Neural cell (in vitro differentiated cells): ENCODE data around the gene ORM2. TPM values are rescaled to one million over a fixed set of nuclear protein-coding genes. Genes with fewer than 3 reads are reported as not detected.

Experiments
- H2AFZ ChIP-seq: fragments of 200-600, 300-800 bp; sonication (generic), shearing (Covaris generic); 2 replicates; pipeline ENCODE4 v1.6.0; 2014; ENCODE audit warnings: low read depth, mild to moderate bottlenecking, antibody characterized with exemption, low read length, moderate library complexity
- H3F3A ChIP-seq: fragments of 200-600 bp; shearing (Covaris generic); 2 replicates; pipeline ENCODE4 v1.6.1; 2016; ENCODE audit warnings: mild to moderate bottlenecking, moderate library complexity, mixed read lengths, antibody characterized with exemption, low read length; ENCODE audit not compliant: insufficient read depth, poor library complexity, severe bottlenecking
- H3K27ac ChIP-seq: fragments of 200-600, 300-800 bp; sonication (generic), shearing (Covaris generic); 2 replicates; pipeline ENCODE4 v1.5.1; 2014; ENCODE audit warnings: mild to moderate bottlenecking, low read length, moderate library complexity
- H3K27me3 ChIP-seq: fragments of 300-800, 200-600 bp; sonication (generic), shearing (Covaris generic); 2 replicates; pipeline ENCODE4 v1.6.0; 2014; ENCODE audit warnings: mild to moderate bottlenecking, low read depth, low read length, moderate library complexity; ENCODE audit not compliant: insufficient read depth
- H3K36me3 ChIP-seq: fragments of 300-800, 200-600 bp; sonication (generic), shearing (Covaris generic); 2 replicates; pipeline ENCODE4 v1.5.1; 2014; ENCODE audit warnings: mild to moderate bottlenecking, antibody characterized with exemption, low read length, moderate library complexity; ENCODE audit not compliant: insufficient read depth
- H3K4me2 ChIP-seq: fragments of 300-800, 200-600 bp; sonication (generic), shearing (Covaris generic); 2 replicates; pipeline ENCODE4 v1.6.0; 2014; ENCODE audit warnings: mild to moderate bottlenecking, low read length
- H3K4me3 ChIP-seq: fragments of 300-800, 200-600 bp; sonication (generic), shearing (Covaris generic); 2 replicates; pipeline ENCODE4 v1.5.1; 2014; ENCODE audit warnings: mild to moderate bottlenecking, low read length, moderate library complexity
- H3K79me2 ChIP-seq: fragments of 200-600 bp; shearing (Covaris generic); replicated peaks from 2 replicates; pipeline ENCODE4 v1.6.0; 2014; ENCODE audit warnings: mild to moderate bottlenecking, low read length, moderate library complexity; ENCODE audit not compliant: insufficient read depth
- H3K9ac ChIP-seq: fragments of 300-800, 200-600 bp; sonication (generic), shearing (Covaris generic); 2 replicates; pipeline ENCODE4 v1.6.1; 2016; ENCODE audit warnings: mild to moderate bottlenecking, low read length, mixed read lengths
- H3K9me2 ChIP-seq: fragments of 200-600 bp; shearing (Covaris generic); 2 replicates; pipeline ENCODE4 v1.6.1; 2016; ENCODE audit warnings: mild to moderate bottlenecking, low read length, mixed read lengths; ENCODE audit not compliant: insufficient read depth
- H3K9me3 ChIP-seq: fragments of 200-600, 300-800 bp; sonication (generic), shearing (Covaris generic); 2 replicates; pipeline ENCODE4 v1.6.1; 2016; ENCODE audit warnings: mild to moderate bottlenecking, mixed run types, low read length, moderate library complexity, mixed read lengths
- H4K20me1 ChIP-seq: fragments of 200-600 bp; shearing (Covaris generic); 2 replicates; pipeline ENCODE4 v1.6.1; 2016; ENCODE audit warnings: mild to moderate bottlenecking, mixed run types; ENCODE audit not compliant: insufficient read depth
- EP300 ChIP-seq: fragments of 450-650 bp; conservative IDR thresholded peaks from 2 replicates; pipeline ENCODE4 v1.6.1; 2014; ENCODE audit warnings: antibody characterized with exemption, mild to moderate bottlenecking, moderate library complexity; ENCODE audit not compliant: poor library complexity, severe bottlenecking
- EZH2 ChIP-seq: fragments of 200-600, 300-800 bp; shearing (Covaris generic), sonication (generic); IDR thresholded peaks from 2 replicates; pipeline ENCODE4 v1.6.1; 2014; ENCODE audit warnings: antibody characterized with exemption, low read length, borderline replicate concordance, mild to moderate bottlenecking; ENCODE audit not compliant: insufficient read depth, poor library complexity, severe bottlenecking
- MXI1 ChIP-seq: fragments of 450-650 bp; conservative IDR thresholded peaks from 2 replicates; pipeline ENCODE4 v1.6.1; 2014; ENCODE audit warnings: antibody characterized with exemption, mild to moderate bottlenecking; ENCODE audit not compliant: poor library complexity, severe bottlenecking
- POLR2AphosphoS5 ChIP-seq: IDR thresholded peaks from 2 replicates; pipeline ENCODE4 v1.6.1; 2012
- RAD21 ChIP-seq: fragments of 450-650 bp; conservative IDR thresholded peaks from 2 replicates; pipeline ENCODE4 v1.6.1; 2014; ENCODE audit warnings: antibody characterized with exemption, mild to moderate bottlenecking, moderate library complexity
- REST ChIP-seq: IDR thresholded peaks from 2 replicates; pipeline ENCODE4 v1.6.1; 2012; ENCODE audit warnings: borderline replicate concordance
- SMC3 ChIP-seq: fragments of 450-650 bp; conservative IDR thresholded peaks from 2 replicates; pipeline ENCODE4 v1.6.1; 2014; ENCODE audit warnings: antibody characterized with exemption, mild to moderate bottlenecking, moderate library complexity; ENCODE audit not compliant: poor library complexity
- TAF1 ChIP-seq: IDR thresholded peaks from 2 replicates; pipeline ENCODE4 v1.6.1; 2012; ENCODE audit warnings: low read depth
- polyA plus RNA-seq: library from polyadenylated mRNA; depleted of rRNA; stranded (reverse); fragments of >200 nt; gene quantifications from 2 replicates; pipeline ENCODE4 v1.2.3, GENCODE V29; 2014
- TF ChIP-seq, protein P1 (sequence below): fragments of 450-650 bp; IDR thresholded peaks from 2 replicates; pipeline ENCODE4 v1.5.1; 2014; ENCODE audit warnings: antibody characterized with exemption, mild to moderate bottlenecking, moderate library complexity; ENCODE audit not compliant: poor library complexity, severe bottlenecking

The ORM2 gene
- polyA plus RNA-seq, 1 donor from 2014 or later: not detected

DNA sequence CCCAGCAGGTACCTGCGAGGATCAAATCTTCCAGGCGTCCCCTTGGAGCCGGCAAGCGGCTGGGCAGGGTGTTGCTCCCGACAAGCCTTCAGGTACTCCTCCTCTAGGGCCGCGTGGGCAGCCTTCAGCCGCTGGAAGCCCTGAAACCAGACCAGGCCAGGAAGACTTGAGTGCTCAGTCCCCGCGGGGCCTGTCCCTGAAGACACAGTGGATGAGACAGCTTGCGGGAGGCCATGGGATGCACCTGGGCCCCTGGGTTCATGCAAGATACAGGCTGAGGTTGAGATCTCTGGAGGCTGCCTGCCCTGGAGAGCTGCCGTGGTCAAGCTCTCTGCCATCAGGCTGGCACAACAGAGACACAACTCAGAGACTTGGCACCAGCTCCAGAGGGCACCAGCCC lies 32.7 kb downstream of the ORM2 start:
- Histone ChIP-seq H3K27me3 (no peaks in the 10 kb centered on the region), H3K4me2 (no peak overlapping the region), H3K27ac (no peak overlapping the region), H3F3A (no peaks in the 10 kb centered on the region), H3K79me2 (no peaks in the 10 kb centered on the region), H3K9ac (no peak overlapping the region), H3K4me3 (no peak overlapping the region), H2AFZ (no peak overlapping the region), H3K36me3 (no peaks in the 10 kb centered on the region), H3K9me2 (no peaks in the 10 kb centered on the region), H3K9me3 (no peaks in the 10 kb centered on the region), H4K20me1 (no peaks in the 10 kb centered on the region)
- TF ChIP-seq POLR2AphosphoS5 (no peak), REST (no peak), RAD21 (no peak), EP300 (no peak), EZH2 (no peak), MXI1 (no peak), SMC3 (no peak), TAF1 (no peak)
- TF ChIP-seq, protein P1, sequence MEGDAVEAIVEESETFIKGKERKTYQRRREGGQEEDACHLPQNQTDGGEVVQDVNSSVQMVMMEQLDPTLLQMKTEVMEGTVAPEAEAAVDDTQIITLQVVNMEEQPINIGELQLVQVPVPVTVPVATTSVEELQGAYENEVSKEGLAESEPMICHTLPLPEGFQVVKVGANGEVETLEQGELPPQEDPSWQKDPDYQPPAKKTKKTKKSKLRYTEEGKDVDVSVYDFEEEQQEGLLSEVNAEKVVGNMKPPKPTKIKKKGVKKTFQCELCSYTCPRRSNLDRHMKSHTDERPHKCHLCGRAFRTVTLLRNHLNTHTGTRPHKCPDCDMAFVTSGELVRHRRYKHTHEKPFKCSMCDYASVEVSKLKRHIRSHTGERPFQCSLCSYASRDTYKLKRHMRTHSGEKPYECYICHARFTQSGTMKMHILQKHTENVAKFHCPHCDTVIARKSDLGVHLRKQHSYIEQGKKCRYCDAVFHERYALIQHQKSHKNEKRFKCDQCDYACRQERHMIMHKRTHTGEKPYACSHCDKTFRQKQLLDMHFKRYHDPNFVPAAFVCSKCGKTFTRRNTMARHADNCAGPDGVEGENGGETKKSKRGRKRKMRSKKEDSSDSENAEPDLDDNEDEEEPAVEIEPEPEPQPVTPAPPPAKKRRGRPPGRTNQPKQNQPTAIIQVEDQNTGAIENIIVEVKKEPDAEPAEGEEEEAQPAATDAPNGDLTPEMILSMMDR: no peak

DNA sequence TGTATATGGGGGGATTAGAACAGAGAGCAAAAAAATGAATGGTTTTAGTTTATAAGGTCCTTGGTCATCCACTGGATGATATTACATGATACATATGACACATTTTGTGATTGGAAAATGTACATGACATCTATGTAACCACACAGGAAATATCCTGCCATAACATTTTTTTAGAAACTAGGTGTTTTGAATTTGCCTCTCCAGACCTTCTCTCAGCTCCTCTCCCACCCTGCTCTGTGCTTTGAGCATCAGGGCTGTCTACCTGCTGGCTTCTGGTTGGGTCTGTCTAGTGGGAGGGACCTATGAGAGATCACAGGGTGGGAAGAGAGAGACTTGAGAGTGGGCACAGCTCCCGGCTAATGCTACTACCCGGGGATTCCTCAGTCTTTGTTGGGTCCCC lies 33.8 kb downstream of the ORM2 start:
- Histone ChIP-seq H3K27me3 (no peaks in the 10 kb centered on the region), H3K9me3 (no peaks in the 10 kb centered on the region), H2AFZ (no peak overlapping the region), H3K9me2 (no peaks in the 10 kb centered on the region), H3K27ac (no peak overlapping the region), H3K36me3 (no peaks in the 10 kb centered on the region), H3K9ac (no peak overlapping the region), H3F3A (no peaks in the 10 kb centered on the region), H3K79me2 (no peaks in the 10 kb centered on the region), H3K4me3 (no peak overlapping the region), H3K4me2 (no peak overlapping the region), H4K20me1 (no peaks in the 10 kb centered on the region)
- TF ChIP-seq TAF1 (no peak), EZH2 (no peak), POLR2AphosphoS5 (no peak), REST (no peak), RAD21 (no peak), MXI1 (no peak), EP300 (no peak)
